Left ventricle myocardium inferior (tissue), 1 donor: ENCODE measurements around the gene MUS81. TPM values are rescaled to one million over a fixed set of nuclear protein-coding genes. Genes with fewer than 3 reads are reported as not detected.

ENCODE experiments used
- DNase-seq: peaks from one replicate; pipeline ENCODE4 v3.0.0-alpha.2; 2020
- H3K27ac ChIP-seq: fragments of 200-600 bp; replicated peaks from 2 replicates; pipeline ENCODE4 v1.8.0; 2021
- H3K27me3 ChIP-seq: fragments of 200-600 bp; 2 replicates; pipeline ENCODE4 v1.8.0; 2021; ENCODE audit warnings: low read depth
- H3K36me3 ChIP-seq: fragments of 200-600 bp; 2 replicates; pipeline ENCODE4 v1.8.0; 2021
- H3K4me1 ChIP-seq: fragments of 200-600 bp; 2 replicates; pipeline ENCODE4 v1.8.0; 2021
- H3K4me3 ChIP-seq: fragments of 200-600 bp; 2 replicates; pipeline ENCODE4 v1.8.0; 2021; ENCODE audit warnings: mild to moderate bottlenecking, moderate library complexity
- H3K9me3 ChIP-seq: fragments of 200-600 bp; replicated peaks from 2 replicates; pipeline ENCODE4 v1.8.0; 2021
- intact Hi-C: fragments of 100-400 bp; cut with micrococcal nuclease; formaldehyde crosslinking; loops from one replicate; pipeline ENCODE4 v1.11.0; 2022
- total RNA-seq: library from RNA; stranded (reverse); fragmentation: NEBNext Ultra II Directional; extraction: Animal tissue kit (Norgen Biotek cat#: 25700); gene quantifications from one replicate; pipeline ENCODE4 v1.2.1, GENCODE V29; 2021
- TF ChIP-seq, protein P1 (sequence below): fragments of 200-600 bp; IDR thresholded peaks from 2 replicates; pipeline ENCODE4 v1.8.0; 2021; ENCODE audit warnings: antibody characterized with exemption, mild to moderate bottlenecking, borderline replicate concordance
- donor health status: DM: no; HTN: yes; CAD: no; lungs with severe emphysema.

MUS81 gene
- total RNA-seq, 1 donor from 2014 or later, result 31.5 TPM

DNA sequence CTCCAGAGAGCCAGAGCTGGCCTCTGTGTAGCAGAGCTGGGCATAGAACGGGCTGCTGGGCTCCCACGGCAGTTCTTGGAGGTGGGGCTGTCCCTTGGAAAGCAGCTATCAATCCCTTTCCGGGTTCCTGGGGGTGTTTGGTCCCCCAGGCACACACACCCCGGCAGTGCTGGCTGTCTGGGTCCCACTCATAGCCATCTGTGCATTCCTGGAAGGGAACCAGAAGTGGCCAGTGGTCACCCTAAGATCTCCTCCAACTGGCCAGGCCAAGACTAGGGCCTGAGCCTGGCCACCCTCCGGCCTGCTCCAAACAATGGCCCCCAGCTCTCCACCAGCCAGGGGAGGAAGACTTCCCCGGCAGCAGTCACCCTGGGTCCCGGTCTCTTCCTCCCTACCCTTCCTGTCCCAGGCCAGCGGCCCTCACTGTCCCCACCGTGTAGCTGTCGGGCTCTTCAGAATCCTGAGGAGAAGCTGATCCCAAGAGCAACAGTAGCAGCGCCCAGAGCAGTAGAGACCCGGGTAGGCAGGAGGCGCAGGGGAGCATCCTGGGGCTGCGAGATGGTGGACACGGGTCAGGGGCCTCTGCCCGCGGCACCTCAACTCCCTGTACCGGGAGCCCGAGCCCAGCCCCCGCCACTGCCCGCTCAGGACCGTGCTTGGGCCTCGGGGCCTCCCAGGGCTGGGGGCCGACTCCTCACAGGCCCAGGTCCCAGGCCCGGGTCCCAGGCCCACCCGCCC, 11.7 kb downstream of the MUS81 start:
- peak; percentile 48 for DNase-seq
- intact Hi-C loops, result no loop called here
- Histone ChIP-seq H3K9me3 (no peaks in the 10 kb centered on the region), H3K4me3 (peak overlapping the region; percentile 76), H3K4me1 (peaks cover 54% of the 10 kb centered on the region), H3K27me3 (no peaks in the 10 kb centered on the region), H3K27ac (peak overlapping the region; percentile 98), H3K36me3 (peaks cover 24% of the 10 kb centered on the region)
- TF ChIP-seq, protein P1, sequence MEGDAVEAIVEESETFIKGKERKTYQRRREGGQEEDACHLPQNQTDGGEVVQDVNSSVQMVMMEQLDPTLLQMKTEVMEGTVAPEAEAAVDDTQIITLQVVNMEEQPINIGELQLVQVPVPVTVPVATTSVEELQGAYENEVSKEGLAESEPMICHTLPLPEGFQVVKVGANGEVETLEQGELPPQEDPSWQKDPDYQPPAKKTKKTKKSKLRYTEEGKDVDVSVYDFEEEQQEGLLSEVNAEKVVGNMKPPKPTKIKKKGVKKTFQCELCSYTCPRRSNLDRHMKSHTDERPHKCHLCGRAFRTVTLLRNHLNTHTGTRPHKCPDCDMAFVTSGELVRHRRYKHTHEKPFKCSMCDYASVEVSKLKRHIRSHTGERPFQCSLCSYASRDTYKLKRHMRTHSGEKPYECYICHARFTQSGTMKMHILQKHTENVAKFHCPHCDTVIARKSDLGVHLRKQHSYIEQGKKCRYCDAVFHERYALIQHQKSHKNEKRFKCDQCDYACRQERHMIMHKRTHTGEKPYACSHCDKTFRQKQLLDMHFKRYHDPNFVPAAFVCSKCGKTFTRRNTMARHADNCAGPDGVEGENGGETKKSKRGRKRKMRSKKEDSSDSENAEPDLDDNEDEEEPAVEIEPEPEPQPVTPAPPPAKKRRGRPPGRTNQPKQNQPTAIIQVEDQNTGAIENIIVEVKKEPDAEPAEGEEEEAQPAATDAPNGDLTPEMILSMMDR, result peak; percentile 34

DNA sequence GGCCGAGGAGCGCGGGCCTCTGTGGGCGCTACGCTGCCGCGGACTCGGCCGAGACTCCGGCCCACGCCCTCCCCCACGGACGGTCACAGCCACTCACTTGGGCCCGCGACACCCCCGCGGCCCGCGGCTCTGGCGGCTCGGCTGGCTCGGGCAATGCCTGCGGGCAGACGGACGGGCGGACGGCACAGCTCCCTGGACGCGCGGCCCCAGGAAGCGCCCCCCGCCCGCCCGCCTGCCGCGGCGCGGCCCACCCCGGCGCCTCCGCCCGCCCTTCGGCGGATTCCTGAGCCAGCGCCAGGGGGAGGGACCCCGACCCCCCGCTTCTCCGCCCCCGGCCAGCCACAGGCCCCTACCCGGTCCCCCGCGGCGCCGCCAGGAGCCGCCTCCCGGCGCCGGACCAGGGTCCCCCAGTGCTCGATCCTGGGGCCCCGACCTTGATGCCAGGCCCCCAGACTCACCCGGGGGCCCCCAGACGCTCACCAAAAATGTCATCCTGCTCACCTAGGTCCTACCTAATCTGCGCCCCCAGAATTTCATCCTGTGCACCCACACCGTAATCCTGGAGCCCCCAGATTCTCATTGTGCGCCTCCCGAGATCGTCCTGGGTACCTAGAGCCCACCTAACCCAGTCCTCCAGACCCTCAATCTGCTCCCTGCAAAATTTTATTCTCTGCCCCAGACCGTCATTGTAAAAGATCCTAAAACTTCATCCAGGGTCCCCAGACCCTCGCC, 12.5 kb downstream of the MUS81 start, which contains the start of gene EFEMP2:
TSS of gene EFEMP2 (minus strand) at position 215 of the 732 bp plus-strand sequence. CDS start 446 bp downstream, outside the sequence.
- TF ChIP-seq, protein P1, result no peak
- Histone ChIP-seq H3K27me3 (no peaks in the 10 kb centered on the region), H3K4me3 (peak within 1 kb of the TSS; percentile 76), H3K4me1 (peaks cover 48% of the 10 kb centered on the region), H3K36me3 (peaks cover 17% of the 10 kb centered on the region), H3K27ac (peak within 1 kb of the TSS; percentile 98), H3K9me3 (no peaks in the 10 kb centered on the region)
- DNase-seq, result peak; percentile 61
- intact Hi-C loops, result no loop called here

DNA sequence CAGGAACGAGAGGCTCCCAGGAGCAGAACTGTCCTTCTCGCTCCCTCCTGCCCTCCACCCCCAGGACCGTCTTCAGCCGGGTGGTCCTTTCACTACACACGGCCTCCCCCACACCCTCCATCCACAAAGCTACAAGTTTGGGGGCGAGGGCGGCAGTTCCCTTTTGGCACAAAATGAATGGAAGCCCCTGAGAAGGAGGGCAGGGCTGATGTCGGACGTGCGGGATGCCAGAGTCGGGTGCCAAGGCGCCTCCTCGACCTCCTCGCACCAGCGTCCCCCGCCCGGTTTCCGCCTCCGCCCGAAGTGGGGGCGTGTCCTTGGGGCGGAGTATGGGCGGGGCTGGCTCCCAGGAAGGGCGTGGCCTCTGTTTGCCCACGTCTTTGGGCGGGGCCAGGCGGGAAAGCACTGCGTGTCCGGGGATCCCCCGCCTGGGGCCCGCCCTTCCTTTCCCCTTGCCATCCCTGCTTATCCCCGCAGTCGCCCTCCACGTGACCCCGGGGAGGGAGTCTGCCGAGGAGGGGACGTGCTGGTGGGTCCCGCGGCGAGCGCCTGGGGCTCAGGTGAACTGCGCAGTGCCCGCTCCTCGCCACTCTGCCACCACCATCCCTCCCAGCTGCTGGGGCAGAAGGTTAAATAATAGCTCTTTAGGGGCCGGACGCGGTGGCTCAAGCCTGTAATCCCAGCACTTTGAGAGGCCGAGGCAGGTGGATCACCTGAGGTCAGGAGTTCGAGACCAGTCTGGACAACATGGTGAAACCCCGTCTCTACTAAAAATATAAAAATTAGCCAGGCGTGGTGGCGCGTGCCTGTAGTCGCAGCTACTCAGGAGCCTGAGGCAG, 13.3 kb downstream of the MUS81 start:
- Histone ChIP-seq H3K4me1 (peaks cover 44% of the 10 kb centered on the region), H3K4me3 (peak overlapping the region; percentile 76), H3K9me3 (no peaks in the 10 kb centered on the region), H3K27me3 (no peaks in the 10 kb centered on the region), H3K36me3 (peaks cover 9% of the 10 kb centered on the region), H3K27ac (peak overlapping the region; percentile 98)
- intact Hi-C loops, result no loop called here
- TF ChIP-seq, protein P1, result no peak
- DNase-seq, result peak; percentile 96

GRCh38 chr11:65879617-65880016, 19.4 kb downstream of the MUS81 start, which contains the start of gene CTSW:
TSS of gene CTSW (plus strand) at chr11:65879837. CDS start at chr11:65879855, 18 bp downstream.
- intact Hi-C loops, result loop anchor here (10.0 kb wide), 1 partner anchor 115 kb away; no protein-coding TSS in a partner anchor

More at GRCh38 chr11:65879617-65880016, 19.4 kb downstream of the MUS81 start, which contains the start of gene CTSW:
- Histone ChIP-seq H3K27me3 (no peaks in the 10 kb centered on the region), H3K36me3 (peaks cover 25% of the 10 kb centered on the region), H3K4me1 (peaks cover 6% of the 10 kb centered on the region), H3K27ac (no peak within 1 kb of the TSS), H3K9me3 (no peaks in the 10 kb centered on the region), H3K4me3 (no peak within 1 kb of the TSS)
- TF ChIP-seq, protein P1, result no peak
- DNase-seq, result no peak
